ENCODE results near the gene CPLX3. TPM values are rescaled to one million over a fixed set of nuclear protein-coding genes. Genes with fewer than 3 reads are reported as not detected.
"Not testable (repeated sequence)": the region's sequence is repeated elsewhere in the genome, so short reads cannot be mapped to it uniquely, and the experiment has no call there.

CPLX3 gene
- total and polyA plus RNA-seq, 9 donors: not detected

- H3K36me3 ChIP-seq (ENCODE audit: control insufficient read depth, insufficient read depth, low read length): peaks cover 24% of the 10 kb centered on the region
- peaks cover 3% of the 10 kb centered on the region for H3K27me3 ChIP-seq (ENCODE audit: control insufficient read depth, insufficient read depth, low read length)
- peak overlapping the region; percentile 77 for H3K4me3 ChIP-seq (ENCODE audit: low read length)
- WGBS (ENCODE audit: insufficient coverage): 3% methylated on average over 10 of the region's 13 CpGs
- H3K27ac ChIP-seq (ENCODE audit: low read length): peak overlapping the region; percentile 18
- peaks cover 73% of the 10 kb centered on the region for H3K4me1 ChIP-seq (ENCODE audit: control insufficient read depth, insufficient read depth, low read length)
- DNase-seq: no peak
- no peaks in the 10 kb centered on the region for H3K9me3 ChIP-seq (replicated peaks; ENCODE audit: control insufficient read depth, low read depth, low read length)
Measured at GRCh38 chr15:74783072-74783807, 43.2 kb upstream of the CPLX3 start.

- DNase-seq: no peak
- peaks cover 3% of the 10 kb centered on the region for H3K27me3 ChIP-seq (ENCODE audit: control insufficient read depth, insufficient read depth, low read length)
- no peaks in the 10 kb centered on the region for H3K9me3 ChIP-seq (replicated peaks; ENCODE audit: control insufficient read depth, low read depth, low read length)
- peak overlapping the region; percentile 77 for H3K4me3 ChIP-seq (ENCODE audit: low read length)
- H3K4me1 ChIP-seq (ENCODE audit: control insufficient read depth, insufficient read depth, low read length): peaks cover 79% of the 10 kb centered on the region
- peak overlapping the region; percentile 18 for H3K27ac ChIP-seq (ENCODE audit: low read length)
- H3K36me3 ChIP-seq (ENCODE audit: control insufficient read depth, insufficient read depth, low read length): peaks cover 29% of the 10 kb centered on the region
- 21% methylated on average over 3 of the region's 3 CpGs for WGBS (ENCODE audit: insufficient coverage)
Measured at GRCh38 chr15:74783808-74784175, 42.6 kb upstream of the CPLX3 start.

GRCh38 chr15:74784426-74785193 lies 41.8 kb upstream of the CPLX3 start:
- Histone ChIP-seq H3K4me1 (ENCODE audit: control insufficient read depth, insufficient read depth, low read length) (peaks cover 87% of the 10 kb centered on the region), H3K27ac (ENCODE audit: low read length) (peak overlapping the region; percentile 1), H3K27me3 (ENCODE audit: control insufficient read depth, insufficient read depth, low read length) (peaks cover 3% of the 10 kb centered on the region), H3K4me3 (ENCODE audit: low read length) (peak overlapping the region; percentile 5), H3K36me3 (ENCODE audit: control insufficient read depth, insufficient read depth, low read length) (peaks cover 29% of the 10 kb centered on the region), H3K9me3 (replicated peaks; ENCODE audit: control insufficient read depth, low read depth, low read length) (no peaks in the 10 kb centered on the region)
- no peak for DNase-seq
- WGBS (ENCODE audit: insufficient coverage): 46% methylated on average over 6 of the region's 8 CpGs

- peaks cover 87% of the 10 kb centered on the region for H3K4me1 ChIP-seq (ENCODE audit: control insufficient read depth, insufficient read depth, low read length)
- WGBS (ENCODE audit: insufficient coverage): 71% methylated on average over 9 of the region's 13 CpGs
- H3K36me3 ChIP-seq (ENCODE audit: control insufficient read depth, insufficient read depth, low read length): peaks cover 29% of the 10 kb centered on the region
- peak overlapping the region; percentile 7 for H3K27ac ChIP-seq (ENCODE audit: low read length)
- H3K4me3 ChIP-seq (ENCODE audit: low read length): no peak overlapping the region
- no peak for DNase-seq
- no peaks in the 10 kb centered on the region for H3K27me3 ChIP-seq (ENCODE audit: control insufficient read depth, insufficient read depth, low read length)
- H3K9me3 ChIP-seq (replicated peaks; ENCODE audit: control insufficient read depth, low read depth, low read length): no peaks in the 10 kb centered on the region
Measured at GRCh38 chr15:74785194-74786032, 41.0 kb upstream of the CPLX3 start.

- not testable (repeated sequence) for H3K27me3 ChIP-seq (ENCODE audit: control insufficient read depth, insufficient read depth, low read length); H3K9me3 ChIP-seq (replicated peaks; ENCODE audit: control insufficient read depth, low read depth, low read length); DNase-seq; H3K4me3 ChIP-seq (ENCODE audit: low read length)
- Histone ChIP-seq H3K27ac (ENCODE audit: low read length) (peak overlapping the region; percentile 13), H3K4me1 (ENCODE audit: control insufficient read depth, insufficient read depth, low read length) (peaks cover 84% of the 10 kb centered on the region), H3K36me3 (ENCODE audit: control insufficient read depth, insufficient read depth, low read length) (peaks cover 29% of the 10 kb centered on the region)
- 85% methylated on average over 2 of the region's 12 CpGs for WGBS (ENCODE audit: insufficient coverage)
Measured at GRCh38 chr15:74786081-74786480, 40.3 kb upstream of the CPLX3 start.

GRCh38 chr15:74786551-74787165 lies 39.8 kb upstream of the CPLX3 start:
- peaks cover 79% of the 10 kb centered on the region for H3K4me1 ChIP-seq (ENCODE audit: control insufficient read depth, insufficient read depth, low read length)
- no peak for DNase-seq
- no peaks in the 10 kb centered on the region for H3K9me3 ChIP-seq (replicated peaks; ENCODE audit: control insufficient read depth, low read depth, low read length)
- WGBS (ENCODE audit: insufficient coverage): 57% methylated on average over 3 of the region's 7 CpGs
- H3K36me3 ChIP-seq (ENCODE audit: control insufficient read depth, insufficient read depth, low read length): peaks cover 29% of the 10 kb centered on the region
- peak overlapping the region; percentile 72 for H3K27ac ChIP-seq (ENCODE audit: low read length)
- H3K4me3 ChIP-seq (ENCODE audit: low read length): no peak overlapping the region
- no peaks in the 10 kb centered on the region for H3K27me3 ChIP-seq (ENCODE audit: control insufficient read depth, insufficient read depth, low read length)

GRCh38 chr15:74787251-74788041 lies 39.0 kb upstream of the CPLX3 start:
- 50% methylated on average over 7 of the region's 13 CpGs for WGBS (ENCODE audit: insufficient coverage)

GRCh38 chr15:74788042-74788682 lies 38.3 kb upstream of the CPLX3 start:
- H3K4me3 ChIP-seq (ENCODE audit: low read length): no peak overlapping the region

More at GRCh38 chr15:74787251-74788041, 39.0 kb upstream of the CPLX3 start:
- Histone ChIP-seq H3K27me3 (ENCODE audit: control insufficient read depth, insufficient read depth, low read length) (no peaks in the 10 kb centered on the region), H3K36me3 (ENCODE audit: control insufficient read depth, insufficient read depth, low read length) (peaks cover 36% of the 10 kb centered on the region), H3K4me3 (ENCODE audit: low read length) (no peak overlapping the region), H3K27ac (ENCODE audit: low read length) (peak overlapping the region; percentile 72), H3K4me1 (ENCODE audit: control insufficient read depth, insufficient read depth, low read length) (peaks cover 82% of the 10 kb centered on the region), H3K9me3 (replicated peaks; ENCODE audit: control insufficient read depth, low read depth, low read length) (no peaks in the 10 kb centered on the region)
- peak; percentile 81 for DNase-seq

GRCh38 chr15:74788683-74789151 lies 37.7 kb upstream of the CPLX3 start:
- 53% methylated on average over 3 of the region's 9 CpGs for WGBS (ENCODE audit: insufficient coverage)
- H3K4me1 ChIP-seq (ENCODE audit: control insufficient read depth, insufficient read depth, low read length): peaks cover 70% of the 10 kb centered on the region
- H3K9me3 ChIP-seq (replicated peaks; ENCODE audit: control insufficient read depth, low read depth, low read length): no peaks in the 10 kb centered on the region
- H3K27me3 ChIP-seq (ENCODE audit: control insufficient read depth, insufficient read depth, low read length): no peaks in the 10 kb centered on the region
- H3K4me3 ChIP-seq (ENCODE audit: low read length): no peak overlapping the region
- peaks cover 36% of the 10 kb centered on the region for H3K36me3 ChIP-seq (ENCODE audit: control insufficient read depth, insufficient read depth, low read length)
- peak overlapping the region; percentile 43 for H3K27ac ChIP-seq (ENCODE audit: low read length)
- no peak for DNase-seq

More at GRCh38 chr15:74788042-74788682, 38.3 kb upstream of the CPLX3 start:
- H3K27ac ChIP-seq (ENCODE audit: low read length): peak overlapping the region; percentile 43
- peaks cover 36% of the 10 kb centered on the region for H3K36me3 ChIP-seq (ENCODE audit: control insufficient read depth, insufficient read depth, low read length)
- 49% methylated on average over 3 of the region's 7 CpGs for WGBS (ENCODE audit: insufficient coverage)
- no peaks in the 10 kb centered on the region for H3K27me3 ChIP-seq (ENCODE audit: control insufficient read depth, insufficient read depth, low read length)
- H3K4me1 ChIP-seq (ENCODE audit: control insufficient read depth, insufficient read depth, low read length): peaks cover 76% of the 10 kb centered on the region
- DNase-seq: no peak
- H3K9me3 ChIP-seq (replicated peaks; ENCODE audit: control insufficient read depth, low read depth, low read length): no peaks in the 10 kb centered on the region

Measured in muscle of leg (tissue), 11 donors.